Measurements from ENCODE around the gene HMBS. TPM values are rescaled to one million over a fixed set of nuclear protein-coding genes. Genes with fewer than 3 reads are reported as not detected.

Gene HMBS
- total and polyA plus RNA-seq, 4 donors: 10.5 to 224 (median 26.7) TPM

DNA sequence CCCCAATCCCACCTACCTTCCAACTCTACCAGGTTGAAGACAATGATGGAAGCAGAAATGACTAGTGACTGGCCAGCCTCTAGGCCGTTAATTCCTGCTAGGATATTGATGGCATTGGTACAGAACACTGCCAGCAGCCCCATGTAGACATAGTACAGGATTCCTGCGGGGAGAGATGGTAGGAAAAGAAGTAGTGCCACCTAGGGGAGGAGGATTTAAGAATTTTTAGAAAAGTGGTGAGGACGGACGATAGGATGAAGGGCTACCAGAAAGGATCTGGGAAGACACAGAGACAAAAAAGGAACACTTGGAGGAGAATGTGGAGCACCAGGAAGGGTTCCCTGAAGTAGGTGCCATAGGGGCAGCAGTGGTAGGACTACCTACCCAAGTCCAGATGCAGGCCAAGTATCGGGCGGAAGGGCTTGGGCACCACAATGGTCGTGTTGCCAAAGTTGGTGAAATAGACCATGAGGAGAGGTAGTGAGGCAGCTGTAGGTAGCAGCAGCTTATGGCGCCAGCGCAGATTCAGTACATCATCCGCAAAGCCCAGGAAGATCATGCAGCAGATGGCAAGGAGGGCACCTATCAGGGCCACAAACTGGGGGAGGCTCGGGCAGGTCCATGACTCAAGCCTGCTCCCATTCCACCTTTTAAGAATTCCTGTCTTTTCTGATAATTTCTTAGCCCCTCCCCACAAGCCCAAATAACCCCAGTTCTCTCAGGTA, 15.7 kb downstream of the HMBS start:
- H3K4me1 ChIP-seq (ENCODE audit: control insufficient read depth in 4 of 4, insufficient read depth in 4 of 4, low read length in 3 of 4): peaks cover 0 to 31% (median 25%) of the 10 kb centered on the region in 4 donors
- H3K27me3 ChIP-seq (ENCODE audit: control insufficient read depth in 4 of 4, insufficient read depth in 4 of 4, low read length in 3 of 4): no peaks in the 10 kb centered on the region
- peaks cover 4 to 18% (median 12%) of the 10 kb centered on the region in 4 donors for H3K36me3 ChIP-seq (ENCODE audit: control insufficient read depth in 4 of 4, insufficient read depth in 3 of 4, low read depth in 1 of 4, low read length in 3 of 4)
- no peak for DNase-seq (ENCODE audit: low spot score)
- 53% methylated on average over 11 of the region's 11 CpGs for WGBS
- no peaks in the 10 kb centered on the region for H3K9me3 ChIP-seq (ENCODE audit: control insufficient read depth in 4 of 4, low read length in 3 of 4)
- no peak overlapping the region for H3K27ac ChIP-seq (ENCODE audit: low read depth in 1 of 2, low read length in 2 of 2)
- peak; percentile 55 for TF ChIP-seq YY1 (IDR thresholded peaks at IDR 0.05)
- TF ChIP-seq NR2F2 (IDR thresholded peaks at IDR 0.05): no peak
- TF ChIP-seq, protein P1, sequence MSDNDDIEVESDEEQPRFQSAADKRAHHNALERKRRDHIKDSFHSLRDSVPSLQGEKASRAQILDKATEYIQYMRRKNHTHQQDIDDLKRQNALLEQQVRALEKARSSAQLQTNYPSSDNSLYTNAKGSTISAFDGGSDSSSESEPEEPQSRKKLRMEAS (IDR thresholded peaks at IDR 0.05): no peak
- TF ChIP-seq, protein P2, sequence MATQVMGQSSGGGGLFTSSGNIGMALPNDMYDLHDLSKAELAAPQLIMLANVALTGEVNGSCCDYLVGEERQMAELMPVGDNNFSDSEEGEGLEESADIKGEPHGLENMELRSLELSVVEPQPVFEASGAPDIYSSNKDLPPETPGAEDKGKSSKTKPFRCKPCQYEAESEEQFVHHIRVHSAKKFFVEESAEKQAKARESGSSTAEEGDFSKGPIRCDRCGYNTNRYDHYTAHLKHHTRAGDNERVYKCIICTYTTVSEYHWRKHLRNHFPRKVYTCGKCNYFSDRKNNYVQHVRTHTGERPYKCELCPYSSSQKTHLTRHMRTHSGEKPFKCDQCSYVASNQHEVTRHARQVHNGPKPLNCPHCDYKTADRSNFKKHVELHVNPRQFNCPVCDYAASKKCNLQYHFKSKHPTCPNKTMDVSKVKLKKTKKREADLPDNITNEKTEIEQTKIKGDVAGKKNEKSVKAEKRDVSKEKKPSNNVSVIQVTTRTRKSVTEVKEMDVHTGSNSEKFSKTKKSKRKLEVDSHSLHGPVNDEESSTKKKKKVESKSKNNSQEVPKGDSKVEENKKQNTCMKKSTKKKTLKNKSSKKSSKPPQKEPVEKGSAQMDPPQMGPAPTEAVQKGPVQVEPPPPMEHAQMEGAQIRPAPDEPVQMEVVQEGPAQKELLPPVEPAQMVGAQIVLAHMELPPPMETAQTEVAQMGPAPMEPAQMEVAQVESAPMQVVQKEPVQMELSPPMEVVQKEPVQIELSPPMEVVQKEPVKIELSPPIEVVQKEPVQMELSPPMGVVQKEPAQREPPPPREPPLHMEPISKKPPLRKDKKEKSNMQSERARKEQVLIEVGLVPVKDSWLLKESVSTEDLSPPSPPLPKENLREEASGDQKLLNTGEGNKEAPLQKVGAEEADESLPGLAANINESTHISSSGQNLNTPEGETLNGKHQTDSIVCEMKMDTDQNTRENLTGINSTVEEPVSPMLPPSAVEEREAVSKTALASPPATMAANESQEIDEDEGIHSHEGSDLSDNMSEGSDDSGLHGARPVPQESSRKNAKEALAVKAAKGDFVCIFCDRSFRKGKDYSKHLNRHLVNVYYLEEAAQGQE (IDR thresholded peaks at IDR 0.05): no peak
- no peak for TF ChIP-seq RXRA (IDR thresholded peaks at IDR 0.05)
- TF ChIP-seq, protein P3, sequence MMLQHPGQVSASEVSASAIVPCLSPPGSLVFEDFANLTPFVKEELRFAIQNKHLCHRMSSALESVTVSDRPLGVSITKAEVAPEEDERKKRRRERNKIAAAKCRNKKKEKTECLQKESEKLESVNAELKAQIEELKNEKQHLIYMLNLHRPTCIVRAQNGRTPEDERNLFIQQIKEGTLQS (IDR thresholded peaks at IDR 0.05): no peak
- TF ChIP-seq EGR1 (IDR thresholded peaks at IDR 0.05; ENCODE audit: low read depth in 2 of 2): no peak
- TF ChIP-seq, protein P4, sequence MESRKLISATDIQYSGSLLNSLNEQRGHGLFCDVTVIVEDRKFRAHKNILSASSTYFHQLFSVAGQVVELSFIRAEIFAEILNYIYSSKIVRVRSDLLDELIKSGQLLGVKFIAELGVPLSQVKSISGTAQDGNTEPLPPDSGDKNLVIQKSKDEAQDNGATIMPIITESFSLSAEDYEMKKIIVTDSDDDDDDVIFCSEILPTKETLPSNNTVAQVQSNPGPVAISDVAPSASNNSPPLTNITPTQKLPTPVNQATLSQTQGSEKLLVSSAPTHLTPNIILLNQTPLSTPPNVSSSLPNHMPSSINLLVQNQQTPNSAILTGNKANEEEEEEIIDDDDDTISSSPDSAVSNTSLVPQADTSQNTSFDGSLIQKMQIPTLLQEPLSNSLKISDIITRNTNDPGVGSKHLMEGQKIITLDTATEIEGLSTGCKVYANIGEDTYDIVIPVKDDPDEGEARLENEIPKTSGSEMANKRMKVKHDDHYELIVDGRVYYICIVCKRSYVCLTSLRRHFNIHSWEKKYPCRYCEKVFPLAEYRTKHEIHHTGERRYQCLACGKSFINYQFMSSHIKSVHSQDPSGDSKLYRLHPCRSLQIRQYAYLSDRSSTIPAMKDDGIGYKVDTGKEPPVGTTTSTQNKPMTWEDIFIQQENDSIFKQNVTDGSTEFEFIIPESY (IDR thresholded peaks at IDR 0.05): no peak
- TF ChIP-seq FOXA1 (IDR thresholded peaks at IDR 0.05): no peak
- TF ChIP-seq, protein P5, sequence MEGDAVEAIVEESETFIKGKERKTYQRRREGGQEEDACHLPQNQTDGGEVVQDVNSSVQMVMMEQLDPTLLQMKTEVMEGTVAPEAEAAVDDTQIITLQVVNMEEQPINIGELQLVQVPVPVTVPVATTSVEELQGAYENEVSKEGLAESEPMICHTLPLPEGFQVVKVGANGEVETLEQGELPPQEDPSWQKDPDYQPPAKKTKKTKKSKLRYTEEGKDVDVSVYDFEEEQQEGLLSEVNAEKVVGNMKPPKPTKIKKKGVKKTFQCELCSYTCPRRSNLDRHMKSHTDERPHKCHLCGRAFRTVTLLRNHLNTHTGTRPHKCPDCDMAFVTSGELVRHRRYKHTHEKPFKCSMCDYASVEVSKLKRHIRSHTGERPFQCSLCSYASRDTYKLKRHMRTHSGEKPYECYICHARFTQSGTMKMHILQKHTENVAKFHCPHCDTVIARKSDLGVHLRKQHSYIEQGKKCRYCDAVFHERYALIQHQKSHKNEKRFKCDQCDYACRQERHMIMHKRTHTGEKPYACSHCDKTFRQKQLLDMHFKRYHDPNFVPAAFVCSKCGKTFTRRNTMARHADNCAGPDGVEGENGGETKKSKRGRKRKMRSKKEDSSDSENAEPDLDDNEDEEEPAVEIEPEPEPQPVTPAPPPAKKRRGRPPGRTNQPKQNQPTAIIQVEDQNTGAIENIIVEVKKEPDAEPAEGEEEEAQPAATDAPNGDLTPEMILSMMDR (IDR thresholded peaks at IDR 0.05; ENCODE audit: low read depth, low read length, missing input control): peak; percentile 30
- peak in 1 of 2 donors; percentile 23 for TF ChIP-seq HNF4A (conservative IDR thresholded peaks at IDR 0.05)
- TF ChIP-seq GABPA (IDR thresholded peaks at IDR 0.05 in 1 of 2, conservative IDR thresholded peaks at IDR 0.05 in 1 of 2): no peak
- TF ChIP-seq SP1 (IDR thresholded peaks at IDR 0.05): peak; percentile 30
- no peak for TF ChIP-seq TAF1 (conservative IDR thresholded peaks at IDR 0.05)
- no peak for TF ChIP-seq JUND (IDR thresholded peaks at IDR 0.05)
- TF ChIP-seq HNF4G (IDR thresholded peaks at IDR 0.05): no peak
- peak; percentile 67 to 73 for TF ChIP-seq RAD21 (IDR thresholded peaks at IDR 0.05)
- peak; percentile 38 for TF ChIP-seq FOXA2 (IDR thresholded peaks at IDR 0.05)
- no peak overlapping the region for H3K9ac ChIP-seq (ENCODE audit: low read depth in 1 of 2, low read length in 2 of 2)
- H3K4me3 ChIP-seq (ENCODE audit: low read depth in 1 of 3, low read length in 3 of 3): peak overlapping the region; percentile 81 to 98 (median 94)

All from liver (tissue), 9 donors.